GM19328 (cell line): Measurements from ENCODE around the gene OPTN.
"Not testable (repeated sequence)": the region's sequence is repeated elsewhere in the genome, so short reads cannot be mapped to it uniquely, and the experiment has no call there.

Experiments
- ATAC-seq: cut with Tn5 transposase; IDR thresholded peaks from one replicate; pipeline ENCODE4 v1.9.1; 2021; ENCODE audit warnings: mild to moderate bottlenecking, moderate library complexity; ENCODE audit not compliant: unreplicated experiment

Gene OPTN

DNA sequence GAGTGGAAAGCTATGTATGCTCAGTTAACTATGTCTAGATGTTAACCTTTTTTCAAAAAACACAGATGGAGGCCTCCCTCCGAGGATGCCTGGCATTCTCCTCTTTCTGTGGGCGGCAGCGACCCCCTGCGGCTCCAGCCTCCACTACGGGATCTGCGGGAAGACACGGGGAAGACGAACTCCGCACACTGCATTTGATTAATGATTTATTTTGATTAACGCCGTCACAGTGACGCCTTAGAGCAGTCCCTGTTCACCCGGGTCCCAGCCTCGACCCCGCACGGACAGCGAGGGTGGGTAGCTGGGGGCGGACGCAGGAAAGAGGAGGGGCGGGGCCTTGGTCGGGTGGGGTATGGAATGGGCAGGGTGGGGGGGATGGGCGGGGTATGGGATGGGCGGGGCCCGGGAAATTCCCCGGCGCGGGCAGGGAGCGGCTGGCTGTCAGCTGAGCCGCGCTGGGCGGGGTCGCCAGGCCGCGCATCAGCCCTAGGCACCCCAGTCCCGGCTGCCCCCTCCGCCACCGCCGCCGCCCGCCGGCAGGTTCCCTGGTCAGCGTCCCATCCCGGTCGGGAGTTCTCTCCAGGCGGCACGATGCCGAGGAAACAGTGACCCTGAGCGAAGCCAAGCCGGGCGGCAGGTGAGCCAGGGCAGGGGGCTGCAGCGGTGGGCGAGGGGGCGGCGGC is at the start of gene OPTN:
TSS of gene OPTN (plus strand) at position 498 of the 683 bp plus-strand sequence. CDS start 8,960 bp downstream, outside the sequence.
- peak; percentile 64 for ATAC-seq

DNA sequence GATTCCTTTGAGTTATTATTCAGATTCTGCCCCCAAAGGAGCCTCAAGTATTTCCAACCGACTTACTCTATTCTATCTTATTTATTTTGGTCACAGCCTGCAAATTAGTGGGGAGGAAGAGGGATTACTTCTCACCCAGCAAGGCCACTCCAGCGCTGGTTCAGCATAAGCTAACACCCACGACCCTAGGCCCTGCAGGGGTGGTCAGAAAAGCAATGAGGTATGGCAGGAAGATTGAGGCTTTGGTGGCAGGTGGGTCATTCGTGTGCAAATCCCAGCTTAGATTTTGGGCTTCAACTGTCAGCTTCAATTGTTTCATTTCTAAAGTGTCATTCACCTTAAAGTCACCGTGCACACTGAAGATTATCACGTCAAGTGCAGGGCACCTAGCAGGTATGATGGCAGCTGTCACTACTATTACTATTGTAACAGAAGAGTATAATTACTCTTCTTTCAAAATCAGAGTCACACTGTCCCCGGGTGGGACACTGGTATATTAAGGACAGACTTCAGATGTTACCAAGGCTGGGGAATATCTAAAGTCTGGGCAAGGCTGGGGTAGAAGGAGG is 48.8 kb upstream of the OPTN start:
- no peak for ATAC-seq

DNA sequence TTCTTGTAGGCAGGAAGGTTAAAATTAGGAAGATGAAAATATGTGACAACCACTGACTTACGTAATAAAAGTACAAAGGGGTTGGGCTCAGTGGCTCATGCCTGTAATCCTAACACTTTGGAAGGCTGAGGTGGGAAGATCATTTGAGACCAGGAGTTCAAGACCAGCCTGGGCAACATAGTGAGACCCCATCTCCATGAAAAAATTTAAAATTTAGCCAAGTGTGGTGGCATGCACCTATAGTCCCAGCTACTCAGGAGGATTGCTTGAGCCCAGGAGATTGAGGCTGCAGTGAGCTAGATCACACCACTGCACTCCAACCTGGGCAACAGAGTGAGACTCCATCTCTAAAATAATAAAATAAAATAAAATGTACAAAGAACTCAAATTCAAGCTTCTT is 46.8 kb upstream of the OPTN start:
- ATAC-seq: not testable (repeated sequence)

GRCh38 chr10:13053794-13054462 is 46.0 kb upstream of the OPTN start:
- no peak for ATAC-seq

- ATAC-seq: no peak
Measured at GRCh38 chr10:13054844-13055243, 45.1 kb upstream of the OPTN start.

DNA sequence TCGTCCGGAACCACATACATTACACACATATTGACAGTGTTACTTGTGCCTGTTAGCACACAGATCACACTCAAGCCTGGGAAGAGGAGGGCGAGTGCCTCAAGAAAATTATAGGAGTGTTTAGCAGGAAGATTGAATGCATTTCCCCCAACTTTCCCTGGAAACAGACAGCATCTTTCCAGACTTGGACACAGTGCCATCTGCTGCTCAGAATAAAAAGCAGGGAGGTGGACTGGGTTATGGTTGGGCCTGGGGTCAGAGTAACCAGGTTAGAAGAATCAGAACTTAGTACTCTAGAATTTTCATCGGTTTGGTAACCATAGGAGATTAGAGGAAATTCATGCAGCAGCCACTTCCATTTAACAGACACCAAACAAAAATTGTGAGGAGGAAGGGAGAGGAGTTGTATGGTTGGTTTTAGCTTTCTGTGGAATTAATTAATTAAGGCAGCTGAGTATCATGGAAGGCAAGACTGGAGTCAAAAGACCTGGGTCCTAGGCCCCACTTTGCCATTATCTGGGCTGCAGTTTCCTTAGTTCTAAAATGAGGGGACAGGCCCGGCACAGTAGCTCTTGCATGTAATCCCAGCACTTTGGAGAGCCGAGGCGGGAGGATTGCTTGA is 43.4 kb upstream of the OPTN start:
- ATAC-seq: no peak

DNA sequence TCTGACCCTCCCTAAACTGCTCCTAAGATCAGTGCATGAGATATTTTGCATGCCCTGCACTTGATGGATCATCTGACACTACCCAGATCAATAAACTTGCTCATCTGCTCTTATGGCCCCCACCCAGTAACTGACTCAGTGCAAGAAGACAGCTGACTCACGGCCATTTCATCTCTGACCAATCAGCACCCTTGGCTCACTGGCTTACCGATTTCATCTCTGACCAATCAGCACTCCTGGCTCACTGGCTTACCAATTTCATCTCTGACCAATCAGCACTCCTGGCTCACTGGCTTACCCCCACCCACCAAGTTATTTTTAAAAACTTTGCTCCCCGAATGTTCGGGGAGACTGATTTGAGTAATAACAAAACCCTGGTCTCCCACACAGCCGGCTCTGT is 37.2 kb upstream of the OPTN start:
- ATAC-seq: no peak

DNA sequence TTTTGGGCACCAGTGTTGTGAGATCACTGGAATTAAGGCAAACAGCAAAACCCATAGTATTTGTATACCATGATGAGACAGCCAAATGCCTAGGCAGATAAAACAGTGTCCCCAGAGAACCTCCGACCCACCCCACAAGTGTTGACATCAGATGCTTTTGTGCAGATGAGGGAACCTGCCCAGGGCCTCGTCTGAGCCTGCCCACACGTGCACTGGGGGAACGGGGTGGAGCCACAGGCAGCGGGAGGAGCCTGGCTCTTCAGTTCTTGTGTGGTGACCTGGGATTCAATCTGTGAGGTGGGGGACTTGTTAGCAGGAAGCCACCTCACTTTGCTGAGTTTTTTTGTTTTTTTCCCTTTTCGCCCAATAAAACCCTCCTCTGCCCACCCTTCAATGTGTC is 33.4 kb upstream of the OPTN start:
- ATAC-seq: no peak

- no peak for ATAC-seq
Measured at GRCh38 chr10:13067431-13067830, 32.5 kb upstream of the OPTN start.

GRCh38 chr10:13068071-13068470 is 31.9 kb upstream of the OPTN start:
- ATAC-seq: no peak

DNA sequence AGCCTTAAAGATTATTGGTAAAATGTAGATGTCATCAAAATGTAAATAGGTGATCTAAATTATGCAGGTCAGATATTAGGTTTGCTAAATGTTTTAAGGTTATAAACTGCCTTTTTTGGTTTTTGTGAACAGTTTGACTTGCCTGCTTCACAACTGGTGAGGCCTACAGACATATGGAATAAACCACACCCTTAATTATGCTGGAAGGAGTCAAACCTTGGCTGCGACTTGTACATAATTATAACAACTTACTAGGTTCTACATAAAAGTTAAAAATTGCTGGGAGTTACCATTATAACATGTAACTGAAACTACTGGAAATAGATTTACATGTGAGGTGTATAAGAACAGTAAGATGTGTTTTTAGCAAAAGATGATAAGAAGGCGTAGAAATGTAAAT is 31.5 kb upstream of the OPTN start:
- no peak for ATAC-seq

- ATAC-seq: no peak
Measured at GRCh38 chr10:13072339-13072738, 27.6 kb upstream of the OPTN start.

GRCh38 chr10:13074563-13075451 is 25.2 kb upstream of the OPTN start:
- no peak for ATAC-seq

DNA sequence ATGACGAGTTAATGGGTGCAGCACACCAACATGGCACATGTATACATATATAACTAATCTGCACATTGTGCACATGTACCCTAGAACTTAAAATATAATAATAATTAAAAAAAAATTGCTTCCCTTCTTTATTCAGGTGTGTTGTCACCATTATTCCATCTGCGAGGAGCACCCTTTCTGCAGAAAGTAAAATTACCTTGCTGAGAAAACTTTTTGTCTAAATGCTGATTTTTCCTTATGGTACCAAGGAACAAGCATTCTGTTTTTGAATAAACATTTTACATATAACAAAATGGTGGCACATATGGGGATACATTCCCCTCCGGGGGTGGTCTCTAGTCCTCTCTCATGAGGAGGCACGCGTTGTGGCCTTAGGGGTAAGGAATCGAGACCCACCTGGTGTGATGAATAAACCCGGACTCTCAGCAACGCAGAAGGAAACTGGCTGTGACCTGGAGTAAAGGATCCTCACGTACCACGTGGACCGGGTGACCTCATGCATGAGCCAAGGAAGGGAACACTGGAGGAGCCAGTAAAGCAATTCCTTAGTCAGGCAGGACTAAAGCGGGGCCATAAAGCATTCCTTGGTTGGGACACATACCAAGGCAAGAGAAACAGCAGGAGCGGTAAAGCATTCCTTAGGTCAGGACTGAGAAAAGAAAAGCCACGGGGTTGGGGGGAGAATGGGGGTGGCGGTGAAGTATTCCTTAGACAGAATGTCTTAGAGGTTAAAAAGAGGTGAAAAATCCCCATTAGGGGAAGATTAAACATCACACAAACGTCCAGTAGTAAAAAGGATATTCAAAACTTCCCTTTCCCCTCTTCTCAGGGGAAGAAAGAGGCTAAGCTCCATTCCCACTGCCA is 20.8 kb upstream of the OPTN start:
- ATAC-seq: no peak

DNA sequence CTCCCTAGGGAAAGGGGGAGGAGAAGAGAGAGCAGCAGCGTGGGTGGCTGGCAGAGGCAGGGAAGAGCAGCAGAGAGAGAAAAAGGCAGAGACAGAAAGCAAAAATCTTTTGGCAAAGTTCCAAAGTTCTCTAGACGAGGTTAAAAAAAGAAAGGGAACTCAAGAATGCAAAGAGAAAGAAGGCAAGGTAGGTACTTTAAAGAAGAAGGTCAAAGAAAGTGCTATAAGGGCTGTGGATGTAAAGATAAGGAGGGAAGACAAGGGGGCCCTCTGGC is 20.2 kb upstream of the OPTN start:
- ATAC-seq: no peak

DNA sequence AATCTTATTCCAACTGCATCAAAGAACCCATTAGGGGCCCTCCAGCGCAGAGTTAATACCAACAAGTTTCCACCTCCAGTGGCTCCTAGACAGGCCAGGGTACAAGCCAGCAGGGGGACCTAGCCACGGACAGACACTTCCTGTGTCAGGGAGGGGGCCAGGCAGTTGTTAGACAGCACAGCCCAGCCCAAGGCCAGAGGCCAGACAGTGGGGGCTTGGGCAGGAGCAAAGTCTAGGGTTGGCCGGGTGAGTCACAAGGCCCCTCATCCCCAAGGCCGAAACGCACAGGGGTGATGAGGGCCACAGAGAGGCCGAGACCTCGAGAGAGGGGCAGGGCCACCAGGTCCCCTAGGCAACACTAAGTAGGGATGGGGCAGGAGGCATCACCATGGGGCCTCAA is 19.3 kb upstream of the OPTN start:
- no peak for ATAC-seq

DNA sequence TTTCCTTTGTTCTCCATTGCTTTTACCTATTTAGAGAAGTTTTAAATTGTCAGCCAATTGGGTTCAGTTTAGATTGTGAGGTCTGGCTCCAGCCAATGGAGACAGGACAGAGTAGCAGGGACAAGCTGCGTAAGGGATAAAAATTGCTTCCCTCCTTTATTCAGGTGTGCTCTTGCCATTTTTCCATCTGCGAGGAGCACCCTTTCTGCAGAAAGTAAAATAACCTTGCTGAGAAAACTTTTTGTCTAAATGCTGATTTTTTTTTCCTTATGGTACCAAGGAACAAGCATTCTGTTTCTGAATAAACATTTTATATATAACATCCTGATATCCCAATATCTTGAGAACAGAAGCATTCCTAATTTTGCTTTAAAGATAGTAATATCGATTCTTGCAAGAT is 16.3 kb upstream of the OPTN start:
- not testable (repeated sequence) for ATAC-seq

DNA sequence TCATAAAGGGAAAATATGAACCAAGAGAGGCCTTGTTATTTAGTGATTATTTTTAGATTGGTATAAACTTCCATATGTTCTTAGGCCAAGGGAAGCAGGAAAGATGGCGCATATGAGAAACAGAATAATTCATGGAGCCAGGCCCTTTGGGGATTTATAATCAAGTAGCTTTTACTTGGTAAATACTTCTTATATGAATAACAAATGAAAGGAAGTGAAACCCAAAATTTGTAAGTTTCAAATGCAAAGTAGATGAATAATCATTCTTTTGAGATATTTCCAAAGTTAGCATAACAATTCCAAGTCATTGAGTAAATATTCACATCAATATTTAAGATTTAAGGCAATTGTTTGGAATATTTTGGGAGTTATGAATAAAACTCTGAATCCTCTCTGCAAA is 13.9 kb upstream of the OPTN start:
- ATAC-seq: no peak

GRCh38 chr10:13087601-13087985 is 12.4 kb upstream of the OPTN start:
- ATAC-seq: no peak

DNA sequence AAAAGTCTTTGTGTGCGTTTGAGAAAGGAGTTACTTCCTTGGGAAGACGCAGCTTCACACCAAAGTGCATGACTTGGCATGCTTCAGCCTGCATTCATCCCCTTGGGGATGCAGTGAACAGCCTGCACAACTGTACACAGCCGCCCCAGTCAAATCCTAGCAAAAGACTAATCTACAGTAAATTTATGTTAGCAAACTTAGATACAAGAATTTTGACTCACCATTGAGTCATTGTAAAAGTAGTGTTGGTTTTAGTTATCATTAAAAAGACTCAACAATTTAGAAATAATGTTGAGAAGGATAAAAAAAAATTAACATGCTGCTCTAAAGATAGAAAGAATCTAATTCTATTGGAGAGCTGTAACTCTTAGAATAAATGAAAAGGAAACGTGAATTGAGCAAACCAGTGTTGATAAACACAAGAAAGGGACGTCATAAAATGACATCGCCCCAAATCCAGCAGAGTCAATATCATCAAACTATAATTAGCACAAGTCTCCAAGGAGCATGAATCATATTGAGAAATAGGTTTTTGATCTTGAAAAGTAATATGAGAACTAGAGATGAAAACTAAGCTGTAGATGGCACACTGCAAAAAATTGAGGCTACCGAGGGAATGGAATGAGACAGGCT is 11.9 kb upstream of the OPTN start:
- ATAC-seq: no peak
